SHP77 treated with DMSO at 0.1 percent for 48 hours (cell line): Measurements from ENCODE around the gene GPC3.
"Not testable (repeated sequence)": the region's sequence is repeated elsewhere in the genome, so short reads cannot be mapped to it uniquely, and the experiment has no call there.

Experiments
- DNase-seq: peaks from one replicate; lab custom pipeline; 2025; lab: John Stamatoyannopoulos, UW

The GPC3 gene

DNA sequence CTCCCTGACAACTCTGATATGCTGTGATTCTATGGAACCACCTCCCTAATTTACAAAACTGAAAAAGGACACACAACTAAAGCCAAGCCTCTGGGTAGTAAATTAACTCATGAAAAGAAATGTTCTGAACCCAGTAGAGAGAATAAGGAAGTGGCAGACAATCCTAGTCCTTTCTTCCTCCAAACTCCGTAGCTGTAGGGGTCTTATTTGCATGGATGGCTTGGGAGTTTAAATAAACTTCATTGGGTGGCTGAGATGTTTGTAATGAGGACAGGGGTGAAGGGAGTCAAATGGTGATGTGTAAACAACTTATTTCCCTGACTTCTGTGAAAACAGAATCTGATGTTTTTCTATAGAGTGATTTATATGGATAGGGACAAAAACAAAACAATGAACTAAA is 59.3 kb downstream of the GPC3 start:
- DNase-seq, result no peak

DNA sequence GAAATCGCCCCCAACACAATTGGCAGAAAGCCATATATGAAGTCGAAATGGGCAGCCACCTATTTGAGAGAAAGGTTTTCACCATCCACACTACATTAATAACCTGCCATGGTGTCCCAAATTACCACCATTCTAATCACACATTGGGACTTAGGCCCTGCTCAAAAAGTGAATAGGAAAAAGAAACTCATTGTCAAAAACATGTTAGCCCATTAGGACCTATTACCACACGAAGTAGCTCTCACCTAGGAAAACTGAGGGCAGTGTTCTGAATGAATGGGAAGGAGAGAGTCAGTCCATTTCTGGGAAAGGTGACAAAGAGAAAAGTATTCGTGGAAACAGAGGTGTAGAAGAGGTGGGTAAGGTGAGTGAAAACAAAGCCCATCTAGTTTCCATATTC is 60.8 kb downstream of the GPC3 start:
- no peak for DNase-seq

DNA sequence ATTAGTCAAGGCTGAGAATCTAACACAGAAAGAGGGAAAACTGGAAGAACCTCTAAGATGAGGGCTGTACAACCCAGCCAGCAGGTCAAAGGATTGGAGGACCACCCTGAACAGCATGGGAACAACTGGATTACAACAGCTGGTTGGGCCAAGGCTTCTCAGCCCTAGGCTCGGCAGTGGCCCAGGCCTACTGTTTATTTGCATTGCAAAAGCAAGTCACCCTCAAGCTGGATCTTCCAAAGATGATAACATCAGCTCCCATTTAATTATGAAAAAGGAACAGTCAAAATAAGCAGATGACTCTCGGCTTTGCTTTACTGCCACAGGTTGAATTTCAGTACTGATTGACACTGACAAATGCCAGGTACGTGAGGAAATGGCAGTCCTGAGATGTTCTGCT is 61.8 kb downstream of the GPC3 start:
- DNase-seq, result no peak

DNA sequence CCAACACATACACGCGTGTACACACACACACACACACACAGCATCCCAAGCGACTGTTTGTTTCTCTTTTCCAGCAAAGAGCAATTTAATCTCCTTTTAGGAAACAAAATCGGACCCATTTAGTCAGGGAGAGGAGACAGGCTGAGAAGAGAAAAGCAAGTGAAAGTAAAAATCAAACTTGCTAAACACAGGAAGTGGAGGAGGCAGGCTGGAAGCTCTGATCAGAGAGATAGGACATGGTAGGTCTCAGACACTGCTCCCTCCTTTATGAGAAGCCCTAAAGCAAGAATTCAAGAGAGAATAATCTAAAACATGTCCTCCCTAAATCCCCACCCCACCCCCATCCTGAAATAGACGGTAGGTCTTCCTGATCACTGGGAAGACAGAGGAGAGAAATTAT is 62.3 kb downstream of the GPC3 start:
- no peak for DNase-seq

DNA sequence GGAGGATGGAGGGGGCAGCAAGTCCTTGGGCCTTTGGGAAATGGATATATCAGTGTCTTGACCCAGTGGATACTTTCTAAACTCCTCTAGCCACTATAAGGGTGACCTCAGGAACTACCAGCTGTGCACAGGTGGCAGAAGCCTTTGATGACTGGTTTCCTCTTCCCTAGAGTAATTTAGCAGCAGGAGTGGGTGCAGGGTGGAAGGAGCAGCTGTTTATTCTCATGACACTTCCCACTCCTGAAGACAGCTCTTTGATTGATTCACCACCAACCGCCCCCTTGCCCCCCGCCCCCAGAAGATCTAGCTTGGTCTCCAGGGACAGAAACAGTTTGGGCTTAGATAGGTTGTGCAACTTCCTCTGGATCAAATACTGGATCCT is 63.0 kb downstream of the GPC3 start:
- DNase-seq, result no peak

DNA sequence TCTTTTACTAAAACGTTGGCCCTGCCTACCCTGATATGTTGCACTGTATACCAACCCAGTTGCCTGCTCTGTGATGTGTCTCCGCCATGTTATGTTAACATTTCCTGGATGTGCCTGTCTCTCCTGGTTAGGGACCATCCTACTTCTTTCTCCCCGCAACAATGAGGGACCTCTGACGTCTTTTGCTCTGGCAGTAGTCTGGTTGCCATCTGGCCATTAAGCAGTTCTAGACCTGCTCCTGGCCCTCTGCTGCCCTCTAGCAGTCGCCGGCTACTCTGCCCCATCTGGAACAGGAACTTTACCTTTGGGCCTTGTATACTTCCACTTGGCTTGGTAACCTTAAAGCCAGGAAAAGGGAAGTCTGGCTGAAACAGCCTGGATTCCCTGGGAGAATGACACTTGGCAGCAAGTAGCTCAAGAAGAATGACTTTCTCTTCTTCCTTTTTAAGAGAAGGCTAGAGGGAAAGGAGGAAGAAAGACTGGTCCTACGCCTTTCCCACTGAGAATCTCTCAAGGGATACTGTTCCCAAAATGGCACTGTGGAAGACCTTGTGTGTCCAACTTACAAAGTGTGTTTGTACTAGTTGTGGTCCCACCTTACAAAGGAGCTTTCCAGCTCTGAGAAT is 63.5 kb downstream of the GPC3 start:
- DNase-seq, result peak; percentile 0

DNA sequence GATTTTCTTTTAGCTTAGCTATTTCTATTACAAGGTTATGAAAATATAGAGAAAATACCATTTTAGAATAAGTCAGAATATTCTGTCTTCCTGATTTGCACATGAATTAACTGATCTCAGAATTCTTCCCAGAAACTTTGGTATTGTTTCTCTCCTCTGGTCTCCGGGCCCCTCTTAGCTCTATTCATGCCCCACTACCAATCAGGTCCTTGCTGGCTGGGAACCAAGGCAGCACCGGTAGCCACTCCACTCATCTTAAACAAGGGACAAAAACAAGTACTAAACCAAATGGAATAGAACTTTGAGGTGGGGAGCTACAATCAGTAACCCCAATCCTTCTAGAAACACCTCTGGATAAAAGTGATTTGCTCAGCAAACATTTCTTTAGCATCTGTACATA is 64.3 kb downstream of the GPC3 start:
- no peak for DNase-seq

DNA sequence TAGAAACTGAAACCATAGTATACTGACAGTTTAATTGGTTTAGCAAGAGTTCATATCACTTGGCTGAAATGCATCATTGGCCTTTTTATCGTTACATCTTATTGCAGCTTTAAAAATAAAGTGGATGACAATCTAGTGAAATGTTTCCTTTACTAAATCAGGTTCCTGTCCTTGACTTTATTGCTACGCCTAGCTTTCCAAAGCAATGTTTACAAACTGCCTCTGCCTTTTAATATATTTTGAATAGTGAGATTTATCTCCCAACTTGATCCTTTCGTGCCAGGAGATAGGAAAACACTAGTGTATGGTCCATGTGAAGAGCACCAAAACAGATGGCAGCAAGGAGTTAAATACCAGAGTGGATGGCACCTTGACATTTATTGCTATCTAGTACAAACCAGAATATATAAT is 67.0 kb downstream of the GPC3 start:
- no peak for DNase-seq

DNA sequence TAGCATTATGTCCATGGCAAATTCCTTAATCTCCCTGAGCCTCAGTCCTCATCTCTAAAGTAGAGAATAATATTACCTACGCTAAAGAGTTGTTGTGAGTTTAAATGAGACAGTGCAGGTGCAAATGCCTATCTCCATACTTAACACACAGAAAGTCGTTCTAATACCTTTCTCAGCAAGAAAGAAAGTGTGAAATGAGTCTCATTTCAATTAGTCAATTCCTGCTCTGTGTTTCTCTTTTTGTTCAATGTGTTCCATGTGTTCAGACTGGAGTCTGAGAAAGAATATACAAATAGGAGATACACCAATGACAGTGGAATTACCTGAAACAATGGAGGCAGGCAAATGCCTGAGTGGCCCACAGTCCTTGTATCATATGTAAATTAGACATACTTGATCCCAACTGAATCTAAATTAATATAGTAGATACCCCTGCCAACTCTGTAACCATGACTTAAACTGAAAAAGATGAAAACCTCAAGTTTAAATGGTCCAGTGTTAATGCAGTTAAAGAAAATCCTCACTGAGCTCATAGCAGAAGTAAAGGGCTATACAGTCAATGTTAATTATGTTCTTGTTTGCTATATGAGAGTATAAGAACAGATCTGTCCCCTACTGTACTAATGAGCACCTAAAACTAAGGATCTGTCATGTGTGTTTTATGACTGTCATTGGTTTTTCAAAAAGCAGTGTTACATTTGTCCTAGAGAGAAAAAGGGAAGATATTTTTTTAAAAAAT is 68.2 kb downstream of the GPC3 start:
- no peak for DNase-seq

DNA sequence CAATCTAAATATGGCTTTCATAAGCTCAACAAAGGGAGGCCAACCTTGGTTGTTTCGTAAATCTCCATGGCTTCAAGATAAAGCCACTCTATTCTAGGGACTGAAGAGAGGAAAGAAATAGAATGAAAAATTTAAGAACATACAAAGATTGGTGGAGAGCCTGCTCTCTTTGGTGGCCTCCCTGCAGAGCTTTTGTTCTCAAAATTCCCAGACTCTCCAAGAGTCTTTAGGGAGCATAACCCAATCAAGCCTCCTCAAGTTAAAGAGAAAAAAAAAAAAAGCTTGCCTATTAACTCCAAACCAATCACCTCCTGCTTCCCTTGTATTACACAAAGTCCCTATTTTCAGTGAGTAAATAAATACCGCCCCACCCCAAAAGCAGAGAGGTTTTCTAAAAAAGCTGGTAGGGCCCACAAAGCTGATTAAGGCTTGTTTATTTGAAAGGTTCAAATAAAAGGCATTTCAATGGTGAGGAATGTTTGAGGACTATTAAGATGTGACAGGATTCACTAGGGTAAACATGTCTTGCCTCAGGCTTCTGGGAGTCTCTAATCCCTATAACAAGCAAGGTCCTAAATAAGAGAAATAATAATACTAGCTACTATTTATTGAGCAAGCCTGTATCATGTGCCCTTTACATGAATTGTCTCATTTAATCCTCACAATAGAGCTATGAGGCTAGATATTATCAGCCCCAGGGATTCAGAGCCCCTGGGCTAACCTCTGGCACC is 71.6 kb downstream of the GPC3 start:
- DNase-seq, result no peak

DNA sequence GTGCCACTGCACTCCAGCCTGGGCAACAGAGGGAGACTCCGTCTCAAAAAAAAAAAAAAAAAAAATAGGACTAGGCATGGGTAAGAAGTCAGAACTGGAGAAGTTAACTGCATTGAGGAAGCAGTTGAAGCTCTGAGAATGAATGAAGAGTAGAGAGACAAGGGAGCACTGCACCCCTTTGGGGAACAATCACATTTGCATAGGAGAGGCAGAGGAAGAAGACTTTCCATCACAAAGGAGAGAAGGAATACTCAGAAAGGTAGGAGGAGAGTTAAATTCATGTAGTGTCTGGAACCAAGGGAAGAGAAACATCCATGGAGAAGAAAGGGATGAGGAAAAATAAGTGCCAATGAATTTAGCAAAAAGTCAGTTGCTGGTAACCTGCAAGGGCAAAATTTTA is 72.4 kb downstream of the GPC3 start:
- no peak for DNase-seq

DNA sequence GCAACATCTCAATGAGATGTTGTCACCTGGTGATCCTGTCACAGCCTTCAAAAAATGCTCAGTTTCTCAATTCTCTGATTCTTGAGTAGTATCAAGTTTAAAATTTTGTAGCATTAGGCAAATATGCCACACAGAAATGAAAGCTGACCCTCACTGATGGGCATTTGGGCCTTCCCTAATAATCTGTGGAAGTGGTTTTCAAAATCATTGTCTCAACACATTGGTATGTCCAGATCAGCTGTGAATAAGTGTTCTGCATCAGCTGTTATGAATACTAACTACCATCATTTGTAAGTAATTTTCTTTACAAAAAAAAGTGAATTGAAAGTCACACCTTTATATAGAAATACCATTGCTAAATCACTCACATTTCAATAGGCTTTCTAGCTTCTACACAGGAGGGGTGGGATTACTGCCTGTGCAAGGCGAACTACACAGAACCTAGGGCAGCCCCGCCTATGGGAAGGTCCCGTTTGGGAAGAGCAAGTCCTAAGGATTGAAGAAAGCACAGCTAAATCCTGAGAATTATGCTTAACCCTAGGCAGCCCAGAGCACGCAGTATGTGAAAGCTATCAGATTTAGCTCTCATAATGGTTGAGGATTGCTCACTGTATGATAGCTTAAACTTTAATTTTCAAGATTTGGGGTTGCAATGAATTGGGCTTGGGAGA is 73.4 kb downstream of the GPC3 start:
- no peak for DNase-seq

DNA sequence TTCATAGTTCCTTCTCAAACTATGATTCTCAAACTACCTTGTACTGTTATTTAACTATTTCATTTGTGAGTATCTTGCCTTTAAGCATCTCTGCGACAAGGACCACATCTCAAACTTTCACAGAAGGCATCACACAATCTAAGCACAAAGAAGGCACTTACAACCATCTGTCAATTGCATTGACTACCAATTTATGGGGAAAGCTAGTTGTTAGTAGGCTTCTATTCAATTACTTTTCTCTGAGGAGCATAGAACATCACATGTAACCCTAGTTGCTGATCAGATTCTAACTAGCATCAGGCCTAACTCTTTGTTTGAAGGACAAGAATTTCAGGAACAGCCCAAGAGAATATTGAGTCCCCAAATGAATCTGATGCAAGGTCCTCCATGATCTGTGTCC is 74.9 kb downstream of the GPC3 start:
- no peak for DNase-seq

DNA sequence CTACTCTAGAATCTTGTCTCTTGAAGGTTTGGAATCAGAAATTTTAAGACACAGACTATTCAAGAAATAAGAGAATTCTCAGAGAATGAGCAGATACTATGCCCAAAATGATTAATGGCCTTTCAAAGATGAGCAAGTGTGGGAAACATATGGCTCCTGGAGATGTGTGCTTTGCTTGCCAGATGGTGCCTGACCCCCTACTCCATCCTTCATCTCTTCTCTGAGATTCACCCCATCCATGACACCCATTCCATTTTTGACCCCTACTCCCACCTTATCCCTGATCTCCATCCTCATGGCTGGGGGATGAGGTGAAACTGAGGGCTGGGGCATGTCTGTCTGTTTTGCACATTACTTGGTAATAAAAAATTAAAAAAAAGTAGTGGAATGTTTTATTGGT is 75.5 kb downstream of the GPC3 start:
- DNase-seq, result no peak

DNA sequence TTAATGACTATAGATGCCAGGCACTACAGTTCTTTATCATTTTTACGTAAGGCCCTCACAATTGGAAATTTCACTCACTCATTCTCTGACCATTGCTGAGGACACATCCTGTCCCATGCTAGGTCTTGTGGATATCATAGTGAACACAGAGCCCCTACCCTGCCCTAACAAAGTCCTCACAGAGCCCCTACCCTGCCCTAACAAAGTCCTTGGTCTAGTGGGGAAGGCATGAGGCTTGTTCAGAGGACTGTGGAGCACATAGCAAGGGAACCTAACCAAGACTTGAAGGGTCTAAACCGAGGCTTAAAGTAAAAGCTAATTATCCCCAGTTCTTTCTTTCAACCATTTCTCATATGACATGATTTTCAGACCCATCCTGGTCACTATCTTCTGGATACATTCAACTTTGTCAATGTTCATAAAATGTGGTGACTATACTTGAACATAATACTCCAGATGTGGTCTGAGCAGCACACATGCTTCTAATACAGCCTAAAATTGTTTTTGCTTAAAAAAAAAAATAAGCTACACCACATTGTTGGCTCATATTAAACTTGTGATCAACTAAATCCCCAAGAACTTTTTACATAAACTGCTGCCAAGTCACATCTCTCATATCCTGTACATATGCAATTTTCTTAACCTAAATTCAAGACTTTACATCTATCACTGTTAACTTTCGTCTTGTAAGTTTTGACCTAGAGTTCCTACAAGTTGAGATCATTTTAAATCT is 77.0 kb downstream of the GPC3 start:
- no peak for DNase-seq

DNA sequence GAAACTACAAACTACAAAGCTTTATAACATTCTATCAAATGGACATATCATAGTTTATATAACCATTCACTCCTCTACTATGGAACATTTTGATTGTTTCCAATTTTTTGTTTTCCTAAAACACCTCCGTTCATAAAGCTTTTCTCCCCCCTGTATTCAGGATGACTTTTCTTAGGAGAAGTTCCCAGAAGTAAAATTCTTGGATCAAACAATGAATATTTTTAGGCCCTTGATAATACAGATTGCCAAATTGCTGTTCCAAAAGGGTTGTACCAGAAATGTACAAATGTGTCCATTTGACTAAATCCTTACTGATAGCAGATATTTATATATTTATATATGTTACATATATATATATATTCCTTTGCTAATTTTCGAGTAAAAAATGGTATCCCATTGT is 77.8 kb downstream of the GPC3 start:
- no peak for DNase-seq

DNA sequence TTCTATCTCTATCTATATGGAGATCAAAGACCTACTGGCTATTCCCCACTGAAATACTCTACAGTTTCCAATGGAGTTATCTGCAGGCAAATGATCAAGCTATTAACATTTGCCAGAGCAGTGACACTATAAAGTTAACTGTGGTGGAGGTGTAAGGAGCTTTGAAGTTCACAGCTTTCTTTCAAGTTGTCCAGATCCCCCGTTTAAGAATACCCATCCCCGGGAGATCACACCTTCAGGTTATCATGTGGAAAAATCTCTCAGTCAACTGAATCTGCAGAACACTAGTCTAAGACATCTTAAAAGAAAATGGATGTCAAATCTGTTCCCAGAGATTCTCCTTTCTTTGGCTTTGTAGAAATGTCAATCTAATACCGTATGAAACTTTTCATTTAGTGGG is 80.1 kb downstream of the GPC3 start:
- no peak for DNase-seq

DNA sequence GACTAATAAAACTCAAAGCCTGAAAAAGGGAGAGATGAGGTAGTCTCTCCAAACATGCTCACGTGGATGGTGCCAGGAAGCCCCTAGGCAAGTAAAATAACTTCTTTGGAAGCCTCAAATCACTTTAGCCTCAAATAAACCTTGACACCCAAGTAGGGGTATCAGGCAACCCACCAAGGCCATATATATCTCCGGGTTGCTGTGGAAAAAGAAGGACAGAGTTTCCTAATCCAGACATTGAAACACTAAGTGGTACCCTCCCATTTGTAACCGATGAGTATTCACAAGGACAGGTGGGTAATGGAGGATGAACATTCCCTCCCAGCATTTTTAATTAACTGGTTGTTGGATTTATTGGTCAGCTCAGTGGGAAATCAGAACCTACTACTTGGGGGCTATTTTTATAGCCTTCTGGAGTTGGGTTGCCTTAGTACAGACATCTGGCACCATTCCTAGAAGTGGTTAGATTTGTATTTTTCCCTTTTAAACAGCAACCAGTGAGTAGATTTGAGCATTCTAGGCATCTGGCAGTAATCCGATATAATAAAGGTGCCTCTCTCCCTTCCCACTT is 87.7 kb downstream of the GPC3 start:
- no peak for DNase-seq

DNA sequence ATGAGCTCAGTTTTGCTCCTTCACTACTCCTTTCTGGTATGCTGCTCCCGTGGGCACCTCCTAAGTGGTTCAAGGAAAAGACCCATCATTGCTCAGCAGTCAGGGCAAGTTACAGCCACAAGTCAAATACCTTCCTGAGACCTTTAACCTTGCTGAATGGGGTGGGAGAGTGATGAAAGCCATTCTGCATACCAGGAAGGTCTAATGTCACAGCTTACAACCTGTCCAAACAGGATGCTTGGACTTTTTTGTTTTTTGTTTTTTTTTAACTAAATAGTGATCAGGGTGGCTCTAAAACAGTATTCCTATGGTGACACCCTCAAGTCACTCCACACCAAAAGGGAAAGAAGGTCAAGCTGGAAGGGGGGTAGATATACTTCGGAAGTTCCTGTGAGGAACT is 93.1 kb downstream of the GPC3 start:
- no peak for DNase-seq

DNA sequence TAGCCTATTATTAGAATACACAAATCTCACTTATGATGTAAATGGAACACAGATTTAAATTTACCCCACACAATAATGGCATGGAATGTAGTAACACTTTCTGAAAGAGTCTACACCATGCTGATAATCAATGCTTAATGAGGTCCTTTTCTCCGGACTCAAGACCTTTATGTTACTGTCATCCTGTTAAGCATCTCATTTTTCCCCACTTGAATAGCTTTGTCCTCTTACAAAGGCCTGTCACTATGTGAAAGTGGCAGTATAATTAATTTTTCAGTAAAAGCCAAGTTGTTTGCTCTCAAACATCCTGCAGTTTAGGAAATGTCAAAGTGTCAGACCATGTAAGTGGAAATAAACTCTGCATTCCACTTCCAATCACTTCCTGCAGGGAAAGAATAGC is 96.4 kb downstream of the GPC3 start:
- DNase-seq, result no peak

DNA sequence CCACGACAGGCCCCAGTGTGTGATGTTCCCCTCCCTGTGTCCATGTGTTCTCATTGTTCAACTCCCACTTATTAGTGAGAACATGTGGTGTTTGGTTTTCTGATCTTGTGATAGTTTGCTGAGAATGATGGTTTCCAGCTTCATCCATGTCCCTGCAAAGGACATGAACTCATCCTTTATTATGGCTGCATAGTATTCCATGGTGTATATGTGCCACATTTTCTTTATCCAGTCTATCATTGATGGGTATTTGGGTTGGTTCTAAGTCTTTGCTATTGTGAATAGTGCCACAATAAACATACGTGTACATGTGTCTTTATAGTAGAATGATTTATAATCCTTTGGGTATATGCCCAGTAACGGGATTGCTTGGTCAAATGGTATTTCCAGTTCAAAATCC is 97.3 kb downstream of the GPC3 start:
- not testable (repeated sequence) for DNase-seq
